Activated T-helper 2 cell treated with anti-CD3 and anti-CD28 coated beads, Interferon-gamma antibody, Interleukin-2, Interleukin-4, amounts not matched to agents 10 μg/mL and 5 μg/mL and 100 μg/mL, durations not matched to agents 14 hours and 24 hours and 36 hours (primary cell): ENCODE measurements around the gene CD83. TPM values are rescaled to one million over a fixed set of nuclear protein-coding genes. Genes with fewer than 3 reads are reported as not detected.

Source experiments
- DNase-seq: peaks from one replicate; pipeline ENCODE4 v3.0.0; 2021; ENCODE audit warnings: low spot score
- H3K27ac Mint-ChIP-seq: one replicate; pipeline ENCODE4 v1.8.0; 2021; ENCODE audit warnings: mixed read lengths
- H3K27me3 Mint-ChIP-seq: one replicate; pipeline ENCODE4 v1.8.0; 2021; ENCODE audit warnings: low read depth, mixed read lengths
- H3K36me3 Mint-ChIP-seq: one replicate; pipeline ENCODE4 v1.8.0; 2021; ENCODE audit warnings: low read depth, mixed read lengths
- H3K4me1 Mint-ChIP-seq: one replicate; pipeline ENCODE4 v1.8.0; 2021; ENCODE audit warnings: low read depth, mixed read lengths
- H3K4me3 Mint-ChIP-seq: one replicate; pipeline ENCODE4 v1.8.0; 2021; ENCODE audit warnings: low read depth, mild to moderate bottlenecking, moderate library complexity, mixed read lengths
- H3K9me3 Mint-ChIP-seq: one replicate; pipeline ENCODE4 v1.8.0; 2021; ENCODE audit warnings: mixed read lengths
- intact Hi-C: fragments of 100-400 bp; cut with micrococcal nuclease; formaldehyde crosslinking; loops from one replicate; pipeline ENCODE4 v1.15.1; 2023
- total RNA-seq: library from RNA; stranded (reverse); gene quantifications from 2 replicates; pipeline ENCODE4 v1.2.3, GENCODE V29; 2022

Gene CD83
- total RNA-seq, 1 donor from 2014 or later, result 145 TPM

DNA sequence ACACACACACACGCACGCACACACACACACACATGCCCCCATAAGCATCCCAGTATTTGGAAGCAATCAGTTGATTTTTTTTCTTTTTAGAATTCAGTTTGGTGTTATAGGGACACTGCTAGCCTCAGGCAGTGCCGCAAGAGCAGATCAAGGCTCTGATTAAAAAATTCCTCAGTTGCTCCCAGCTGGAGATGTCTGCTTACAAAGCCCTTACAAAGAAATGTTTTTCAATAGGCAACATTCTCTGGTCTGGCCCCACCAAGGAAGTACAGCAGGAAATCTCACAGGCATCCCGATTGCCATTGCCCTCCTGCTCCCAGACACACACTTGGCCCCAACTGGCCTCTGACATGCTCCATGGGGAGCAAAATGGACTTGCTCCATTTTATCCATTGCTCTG is 22.9 kb upstream of the CD83 start:
- Mint-ChIP-seq H3K27me3 (no peaks in the 10 kb centered on the region), H3K4me3 (no peak overlapping the region), H3K27ac (peak overlapping the region; percentile 71), H3K4me1 (peaks cover 44% of the 10 kb centered on the region), H3K36me3 (peaks cover 4% of the 10 kb centered on the region), H3K9me3 (no peaks in the 10 kb centered on the region)
- no peak for DNase-seq
- intact Hi-C loops, result loop anchor here (1.0 kb wide), 1 partner anchor 15 kb away; no protein-coding TSS in a partner anchor

- H3K4me3 Mint-ChIP-seq, result no peak overlapping the region
- H3K27ac Mint-ChIP-seq, result peak overlapping the region; percentile 78
- H3K9me3 Mint-ChIP-seq, result no peaks in the 10 kb centered on the region
Observed at GRCh38 chr6:14095437-14095836, 22.1 kb upstream of the CD83 start.

DNA sequence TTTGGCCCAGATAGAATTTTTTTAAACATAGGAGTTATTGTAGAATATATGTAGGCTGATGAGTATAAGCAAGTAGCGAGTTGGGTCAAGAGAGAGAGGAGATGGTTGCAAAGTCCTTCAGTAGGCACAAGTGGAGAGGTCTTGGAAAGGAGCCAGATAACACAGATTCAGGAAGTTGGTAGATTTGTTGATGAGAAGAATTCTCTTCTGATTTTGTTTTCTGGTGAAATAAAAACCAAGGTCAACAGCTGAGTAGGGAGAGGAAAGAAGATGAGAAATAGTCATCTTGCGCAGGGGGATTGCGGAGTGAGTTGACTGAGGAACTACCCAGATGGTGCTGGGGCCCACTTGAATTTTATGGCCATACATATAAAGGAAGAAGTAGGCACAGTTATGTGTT is 17.4 kb upstream of the CD83 start:
- no peak overlapping the region for H3K27ac Mint-ChIP-seq
- H3K27me3 Mint-ChIP-seq, result peaks cover 14% of the 10 kb centered on the region
- intact Hi-C loops, result no loop called here
- no peaks in the 10 kb centered on the region for H3K36me3 Mint-ChIP-seq
- no peak for DNase-seq
- peaks cover 18% of the 10 kb centered on the region for H3K4me1 Mint-ChIP-seq
- no peak overlapping the region for H3K4me3 Mint-ChIP-seq
- no peaks in the 10 kb centered on the region for H3K9me3 Mint-ChIP-seq

More at GRCh38 chr6:14095437-14095836, 22.1 kb upstream of the CD83 start:
- DNase-seq, result no peak
- Mint-ChIP-seq H3K36me3 (no peaks in the 10 kb centered on the region), H3K4me1 (peaks cover 43% of the 10 kb centered on the region), H3K27me3 (peaks cover 5% of the 10 kb centered on the region)
- intact Hi-C loops, result loop anchor here (1.0 kb wide), 1 partner anchor 14 kb away; no protein-coding TSS in a partner anchor

DNA sequence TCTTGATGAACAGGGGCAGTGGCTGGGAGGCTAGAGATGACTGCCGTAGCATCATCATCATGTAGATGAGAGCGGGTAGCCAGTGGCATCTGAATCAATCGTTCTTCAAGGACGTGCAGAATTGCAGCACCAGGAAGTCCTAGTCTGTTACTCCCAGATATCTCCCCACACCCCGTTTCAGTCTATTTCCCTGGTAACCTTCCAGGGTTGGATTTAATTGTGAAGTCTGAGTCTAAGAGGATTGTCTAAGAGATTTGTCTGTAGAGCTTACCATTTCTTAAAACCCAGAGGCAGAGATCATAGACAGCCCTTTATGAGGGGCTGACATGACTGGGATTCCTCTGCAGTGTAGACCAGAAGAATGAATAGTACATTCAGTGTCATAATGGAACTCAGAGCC is 16.6 kb upstream of the CD83 start:
- Mint-ChIP-seq H3K36me3 (no peaks in the 10 kb centered on the region), H3K4me3 (no peak overlapping the region), H3K4me1 (peaks cover 13% of the 10 kb centered on the region), H3K27ac (no peak overlapping the region), H3K9me3 (no peaks in the 10 kb centered on the region), H3K27me3 (peaks cover 14% of the 10 kb centered on the region)
- no peak for DNase-seq
- intact Hi-C loops, result no loop called here

- Mint-ChIP-seq H3K27ac (no peak overlapping the region), H3K27me3 (peaks cover 14% of the 10 kb centered on the region), H3K9me3 (peaks cover 13% of the 10 kb centered on the region), H3K4me3 (no peak overlapping the region), H3K36me3 (peaks cover 9% of the 10 kb centered on the region), H3K4me1 (peaks cover 11% of the 10 kb centered on the region)
- intact Hi-C loops, result no loop called here
- DNase-seq, result no peak
Observed at GRCh38 chr6:14102383-14102782, 15.2 kb upstream of the CD83 start.

DNA sequence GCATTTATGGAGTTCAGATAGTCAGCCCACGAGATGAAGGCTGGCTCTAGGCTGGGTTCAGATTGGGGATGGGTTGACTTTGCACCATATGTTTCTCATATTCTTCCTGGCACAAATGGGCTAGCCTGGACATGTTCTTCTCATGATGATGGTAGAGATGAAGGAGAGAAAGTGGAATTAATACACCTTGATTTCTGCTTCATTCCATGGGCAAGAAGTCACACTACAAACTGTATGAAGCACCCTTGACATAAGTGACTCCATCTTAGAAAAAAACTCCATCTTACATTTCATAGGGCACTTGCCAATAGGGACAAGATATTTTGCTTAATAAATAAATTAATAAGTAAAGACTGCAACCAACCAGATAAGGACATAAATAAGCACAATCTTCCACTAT is 12.0 kb upstream of the CD83 start:
- no peak for DNase-seq
- H3K27me3 Mint-ChIP-seq, result peaks cover 8% of the 10 kb centered on the region
- no peak overlapping the region for H3K4me3 Mint-ChIP-seq
- no peak overlapping the region for H3K27ac Mint-ChIP-seq
- peaks cover 16% of the 10 kb centered on the region for H3K36me3 Mint-ChIP-seq
- H3K4me1 Mint-ChIP-seq, result peaks cover 35% of the 10 kb centered on the region
- intact Hi-C loops, result no loop called here
- peaks cover 17% of the 10 kb centered on the region for H3K9me3 Mint-ChIP-seq

DNA sequence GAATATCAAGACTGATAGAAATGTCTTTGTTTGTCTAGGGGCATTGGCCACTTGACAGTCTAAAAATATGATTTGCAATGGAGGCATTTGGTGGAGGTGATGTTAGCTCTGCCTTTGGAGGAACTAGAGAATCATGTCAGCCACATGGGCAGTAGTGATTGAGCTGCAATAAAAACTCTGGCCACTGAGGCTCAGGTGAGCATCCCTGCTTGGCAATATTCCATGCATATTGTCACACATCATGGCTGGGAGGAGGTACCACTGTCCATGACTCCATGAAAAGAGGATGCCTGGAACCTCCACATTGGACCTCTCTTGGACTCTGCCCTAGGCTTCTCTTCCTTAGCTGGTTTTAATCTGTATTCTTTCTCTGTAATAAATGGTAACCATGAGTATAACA is 10.6 kb upstream of the CD83 start:
- intact Hi-C loops, result no loop called here
- no peak for DNase-seq
- peaks cover 17% of the 10 kb centered on the region for H3K9me3 Mint-ChIP-seq
- no peak overlapping the region for H3K4me3 Mint-ChIP-seq
- H3K36me3 Mint-ChIP-seq, result peaks cover 17% of the 10 kb centered on the region
- peaks cover 6% of the 10 kb centered on the region for H3K27me3 Mint-ChIP-seq
- H3K4me1 Mint-ChIP-seq, result peaks cover 37% of the 10 kb centered on the region
- peak overlapping the region; percentile 77 for H3K27ac Mint-ChIP-seq

DNA sequence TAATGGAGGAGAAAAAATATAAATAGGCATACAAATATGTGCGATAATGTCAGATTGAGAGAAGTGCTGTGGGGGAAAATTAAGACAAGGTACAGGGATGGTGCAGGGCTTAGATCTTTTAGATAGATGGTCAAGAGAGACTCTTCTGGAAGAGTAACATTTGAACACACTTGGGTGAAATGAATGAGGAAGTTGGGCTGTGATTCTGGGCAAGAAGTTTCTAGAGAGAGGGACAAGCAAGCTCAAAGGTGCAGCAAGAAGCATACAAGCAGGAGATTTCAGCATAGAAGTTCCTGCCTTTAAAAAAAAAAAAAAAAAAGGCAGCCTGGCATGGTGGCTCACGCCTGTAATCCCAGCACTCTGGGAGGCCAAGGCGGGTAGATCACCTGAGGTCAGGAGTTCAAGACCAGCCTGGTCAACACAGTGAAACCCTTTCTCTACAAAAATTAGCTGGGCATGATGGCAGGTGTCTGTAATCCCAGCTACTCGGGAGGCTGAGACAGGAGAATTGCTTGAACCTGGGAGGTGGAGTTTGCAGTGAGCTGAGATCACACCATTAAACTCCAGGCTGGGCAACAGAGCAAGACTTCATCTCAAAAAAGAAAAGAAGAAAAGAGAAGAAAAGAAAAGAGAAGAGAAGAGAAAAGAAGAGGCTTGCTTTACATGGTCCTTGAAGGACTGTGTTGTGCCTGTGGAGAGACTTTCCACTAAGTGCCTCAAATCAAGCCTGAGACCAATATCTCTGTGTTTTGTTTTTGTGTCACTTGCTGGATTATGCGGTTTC is 9.7 kb upstream of the CD83 start:
- intact Hi-C loops, result loop anchor here (1.0 kb wide), 1 partner anchor 33 kb away; no protein-coding TSS in a partner anchor
- peaks cover 17% of the 10 kb centered on the region for H3K9me3 Mint-ChIP-seq
- H3K36me3 Mint-ChIP-seq, result peaks cover 17% of the 10 kb centered on the region
- no peak overlapping the region for H3K4me3 Mint-ChIP-seq
- peaks cover 40% of the 10 kb centered on the region for H3K4me1 Mint-ChIP-seq
- peaks cover 10% of the 10 kb centered on the region for H3K27me3 Mint-ChIP-seq
- H3K27ac Mint-ChIP-seq, result peak overlapping the region; percentile 77
- DNase-seq, result no peak

GRCh38 chr6:14108571-14109410 is 8.8 kb upstream of the CD83 start:
- Mint-ChIP-seq H3K36me3 (peaks cover 17% of the 10 kb centered on the region), H3K27ac (peak overlapping the region; percentile 77), H3K4me1 (peaks cover 42% of the 10 kb centered on the region), H3K9me3 (peaks cover 17% of the 10 kb centered on the region), H3K4me3 (peak overlapping the region; percentile 70), H3K27me3 (peaks cover 12% of the 10 kb centered on the region)
- intact Hi-C loops, result loop anchor here (1.0 kb wide), 3 partner anchors 9 to 33 kb away; partner anchors contain the start of gene CD83
- DNase-seq, result no peak

GRCh38 chr6:14109411-14109826 is 8.2 kb upstream of the CD83 start:
- intact Hi-C loops, result loop anchor here (1.0 kb wide), 2 partner anchors 8 to 14 kb away; partner anchors contain the start of gene CD83
- H3K4me1 Mint-ChIP-seq, result peaks cover 42% of the 10 kb centered on the region
- no peak for DNase-seq
- peaks cover 17% of the 10 kb centered on the region for H3K36me3 Mint-ChIP-seq
- H3K9me3 Mint-ChIP-seq, result peaks cover 17% of the 10 kb centered on the region
- H3K27ac Mint-ChIP-seq, result peak overlapping the region; percentile 77
- H3K4me3 Mint-ChIP-seq, result peak overlapping the region; percentile 70
- H3K27me3 Mint-ChIP-seq, result peaks cover 12% of the 10 kb centered on the region

DNA sequence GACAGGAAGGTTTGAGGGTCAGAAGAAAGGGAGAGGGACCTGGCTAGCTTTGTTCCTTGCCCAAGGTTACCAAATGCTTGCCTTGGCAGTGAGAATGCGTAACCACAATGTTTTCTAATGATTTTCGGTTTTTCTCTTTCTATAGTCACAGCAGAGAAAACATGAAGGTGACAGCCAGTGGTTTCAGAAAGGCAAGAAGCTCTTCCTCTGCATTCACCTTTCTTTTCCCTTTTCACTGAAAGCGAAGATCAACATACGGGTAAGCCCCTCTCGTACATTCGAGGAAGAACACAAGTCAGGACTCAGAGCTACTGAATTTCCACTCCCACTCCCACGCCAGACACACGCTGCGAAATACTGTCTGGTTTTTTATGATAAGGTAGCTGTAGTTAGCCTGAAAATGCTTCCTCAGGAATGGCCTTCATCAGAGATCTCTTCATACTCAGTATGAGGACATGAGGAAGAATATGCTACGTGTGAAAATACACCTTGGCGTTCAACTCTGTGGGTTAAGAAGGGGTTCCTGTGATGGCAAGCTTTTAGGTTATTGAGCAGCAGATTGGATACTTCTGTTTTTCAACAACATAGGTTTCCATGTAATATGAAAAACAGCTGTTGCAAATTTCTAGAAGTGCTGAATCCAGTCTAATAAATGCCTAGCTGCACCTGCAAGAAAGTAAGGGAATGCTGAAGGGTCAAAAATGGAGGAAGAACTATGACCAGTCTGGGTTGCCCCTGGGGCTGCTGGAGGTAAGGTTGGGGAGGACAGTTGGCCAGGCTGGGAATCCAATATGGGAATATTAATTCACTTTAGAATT is 7.4 kb upstream of the CD83 start:
- intact Hi-C loops, result loop anchor here (5.0 to 10.0 kb wide), 2 partner anchors 295 to 398 kb away; partner anchors contain the start of genes MCUR1 and RANBP9
- Mint-ChIP-seq H3K4me1 (peaks cover 42% of the 10 kb centered on the region), H3K4me3 (peak overlapping the region; percentile 70), H3K27ac (peak overlapping the region; percentile 77), H3K36me3 (peaks cover 17% of the 10 kb centered on the region), H3K27me3 (peaks cover 8% of the 10 kb centered on the region), H3K9me3 (peaks cover 17% of the 10 kb centered on the region)
- DNase-seq, result no peak

DNA sequence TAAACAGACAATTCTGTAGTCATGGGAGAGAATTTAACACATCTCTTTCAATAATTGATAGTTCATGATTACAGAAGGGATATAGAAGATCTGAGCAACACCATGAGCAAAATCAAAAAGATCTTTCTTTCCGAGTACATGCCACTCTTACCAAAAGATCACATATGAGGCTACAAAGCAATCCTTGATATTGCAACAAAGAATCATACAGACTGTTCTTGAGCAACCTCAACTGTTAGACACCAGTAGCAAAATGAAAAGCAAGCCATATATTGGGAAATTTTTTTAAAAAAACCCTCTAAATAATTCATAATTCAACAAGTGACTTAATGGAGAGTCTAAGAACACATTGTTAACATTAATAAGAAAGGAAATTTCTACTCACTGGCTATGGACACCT is 3.6 kb upstream of the CD83 start:
- H3K4me3 Mint-ChIP-seq, result no peak overlapping the region

More for the DNA sequence above, 3.6 kb upstream of the CD83 start:
- Mint-ChIP-seq H3K36me3 (peaks cover 15% of the 10 kb centered on the region), H3K9me3 (no peaks in the 10 kb centered on the region), H3K27me3 (peaks cover 8% of the 10 kb centered on the region), H3K4me1 (peaks cover 44% of the 10 kb centered on the region), H3K27ac (no peak overlapping the region)
- intact Hi-C loops, result loop anchor here (5.0 to 10.0 kb wide), 2 partner anchors 299 to 402 kb away; partner anchors contain the start of genes MCUR1 and RANBP9
- DNase-seq, result no peak
